MCF 10A (cell line): Measurements from ENCODE around the gene TRPM3. TPM values are rescaled to one million over a fixed set of nuclear protein-coding genes. Genes with fewer than 3 reads are reported as not detected.

ENCODE experiments used
- BruUV-seq: library from RNA; stranded (reverse); fragments of 400-500 nt; replicated peaks from 2 replicates; lab custom pipeline; 2021; lab: Mats Ljungman, UMichigan
- CTCF ChIA-PET: fragments of 300-600 bp; sonication (Branson Sonifier 250); formaldehyde crosslinking; extraction: SDS; loops from one replicate; lab custom pipeline; 2021; ENCODE audit warnings: antibody characterized with exemption, inconsistent platforms; lab: Yijun Ruan, JAX
- POLR2A ChIA-PET: fragments of 300-600, 350-650 bp; sonication (Branson Sonifier 250); formaldehyde crosslinking; extraction: SDS; loops from one replicate; lab custom pipeline; 2020; ENCODE audit warnings: antibody characterized with exemption, inconsistent platforms; lab: Yijun Ruan, JAX
- DNase-seq: peaks from one replicate; pipeline ENCODE4 v3.0.0-alpha.2; 2018; ENCODE audit not compliant: unreplicated experiment
- H3K27ac Mint-ChIP-seq: one replicate; pipeline ENCODE4 v1.8.0; 2022; ENCODE audit warnings: mild to moderate bottlenecking, low read depth, mixed read lengths; ENCODE audit not compliant: unreplicated experiment
- H3K27me3 Mint-ChIP-seq: one replicate; pipeline ENCODE4 v1.8.0; 2022; ENCODE audit warnings: mixed read lengths; ENCODE audit not compliant: insufficient read depth, unreplicated experiment
- H3K36me3 Mint-ChIP-seq: one replicate; pipeline ENCODE4 v1.8.0; 2022; ENCODE audit warnings: mild to moderate bottlenecking, moderate library complexity, mixed read lengths; ENCODE audit not compliant: insufficient read depth, unreplicated experiment
- H3K4me1 Mint-ChIP-seq: one replicate; pipeline ENCODE4 v1.8.0; 2022; ENCODE audit warnings: mixed read lengths; ENCODE audit not compliant: insufficient read depth, unreplicated experiment
- H3K4me3 Mint-ChIP-seq: one replicate; pipeline ENCODE4 v1.8.0; 2022; ENCODE audit warnings: mild to moderate bottlenecking, moderate library complexity, mixed read lengths; ENCODE audit not compliant: unreplicated experiment
- H3K9me3 Mint-ChIP-seq: one replicate; pipeline ENCODE4 v1.8.0; 2022; ENCODE audit warnings: mixed read lengths; ENCODE audit not compliant: unreplicated experiment
- intact Hi-C: fragments of 100-400 bp; cut with micrococcal nuclease; formaldehyde crosslinking; loops from 2 replicates; pipeline ENCODE4 v1.14.1; 2022
- total RNA-seq: library from RNA; stranded (reverse); gene quantifications from 2 replicates; pipeline ENCODE4 v1.2.3, GENCODE V29; 2022
- TF ChIP-seq, protein P1 (sequence below): fragments of 200-600 bp; IDR thresholded peaks from one replicate; pipeline ENCODE4 v1.8.0; 2022; ENCODE audit warnings: antibody characterized with exemption, mild to moderate bottlenecking; ENCODE audit not compliant: unreplicated experiment

TRPM3 gene
- total RNA-seq, 1 experiment from 2014 or later = 0.44 TPM

DNA sequence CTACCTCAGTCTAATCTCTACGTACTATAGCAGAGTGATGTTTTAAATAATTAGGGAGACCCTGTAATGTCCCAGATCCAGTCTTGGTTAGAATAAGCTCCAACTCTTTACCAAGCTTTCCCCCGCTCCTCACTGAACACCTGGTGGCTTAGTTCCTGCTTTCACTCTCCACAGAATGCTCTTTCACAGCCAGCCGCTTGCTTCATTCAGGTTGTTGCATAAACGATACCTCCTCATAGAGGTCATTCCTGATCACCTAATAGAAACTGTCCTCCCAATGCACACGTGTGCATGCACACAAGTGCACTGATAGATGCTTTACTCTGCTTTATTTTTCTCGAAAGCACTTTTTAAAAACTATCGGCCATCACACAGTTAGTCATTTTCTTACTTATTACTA is 298.1 kb downstream of the TRPM3 start:
- no TSS peak for BruUV-seq
- Mint-ChIP-seq H3K36me3 (no peaks in the 10 kb centered on the region), H3K9me3 (no peaks in the 10 kb centered on the region), H3K4me1 (no peaks in the 10 kb centered on the region), H3K4me3 (no peak overlapping the region), H3K27me3 (peaks cover 53% of the 10 kb centered on the region), H3K27ac (no peak overlapping the region)
- intact Hi-C loops = no loop called here
- DNase-seq = no peak
- CTCF ChIA-PET = interaction anchor here (0.6 to 0.7 kb wide), 2 partner anchors 200 to 1053 kb away, joined by 3 to 4 read pairs; no protein-coding TSS in a partner anchor
- TF ChIP-seq, protein P1, sequence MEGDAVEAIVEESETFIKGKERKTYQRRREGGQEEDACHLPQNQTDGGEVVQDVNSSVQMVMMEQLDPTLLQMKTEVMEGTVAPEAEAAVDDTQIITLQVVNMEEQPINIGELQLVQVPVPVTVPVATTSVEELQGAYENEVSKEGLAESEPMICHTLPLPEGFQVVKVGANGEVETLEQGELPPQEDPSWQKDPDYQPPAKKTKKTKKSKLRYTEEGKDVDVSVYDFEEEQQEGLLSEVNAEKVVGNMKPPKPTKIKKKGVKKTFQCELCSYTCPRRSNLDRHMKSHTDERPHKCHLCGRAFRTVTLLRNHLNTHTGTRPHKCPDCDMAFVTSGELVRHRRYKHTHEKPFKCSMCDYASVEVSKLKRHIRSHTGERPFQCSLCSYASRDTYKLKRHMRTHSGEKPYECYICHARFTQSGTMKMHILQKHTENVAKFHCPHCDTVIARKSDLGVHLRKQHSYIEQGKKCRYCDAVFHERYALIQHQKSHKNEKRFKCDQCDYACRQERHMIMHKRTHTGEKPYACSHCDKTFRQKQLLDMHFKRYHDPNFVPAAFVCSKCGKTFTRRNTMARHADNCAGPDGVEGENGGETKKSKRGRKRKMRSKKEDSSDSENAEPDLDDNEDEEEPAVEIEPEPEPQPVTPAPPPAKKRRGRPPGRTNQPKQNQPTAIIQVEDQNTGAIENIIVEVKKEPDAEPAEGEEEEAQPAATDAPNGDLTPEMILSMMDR = no peak
- POLR2A ChIA-PET = interaction anchor here (0.7 kb wide), 1 partner anchor 188 kb away, joined by 3 read pairs; no protein-coding TSS in a partner anchor

DNA sequence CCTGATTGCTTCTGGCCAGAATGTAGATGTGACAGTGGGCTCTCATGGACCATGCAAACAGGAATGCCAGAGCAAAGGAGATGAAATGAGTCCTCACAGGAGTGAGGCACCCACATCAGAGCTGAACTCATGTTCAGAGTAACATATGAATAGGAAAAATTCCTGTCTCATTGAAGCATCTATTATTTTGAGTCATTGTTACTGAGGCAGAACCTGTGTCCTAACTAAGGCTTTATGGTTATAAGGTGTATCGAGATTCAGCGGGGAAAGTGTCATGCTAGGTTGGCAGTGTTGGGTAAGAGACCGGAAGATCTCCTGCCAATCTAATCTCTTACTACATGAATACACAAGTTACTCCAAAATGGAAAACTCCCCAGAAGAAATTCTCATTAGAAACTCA is 304.1 kb downstream of the TRPM3 start:
- BruUV-seq = no TSS peak
- no peak overlapping the region for H3K4me3 Mint-ChIP-seq
- DNase-seq = no peak
- H3K4me1 Mint-ChIP-seq = no peaks in the 10 kb centered on the region
- H3K27me3 Mint-ChIP-seq = peaks cover 8% of the 10 kb centered on the region
- intact Hi-C loops = no loop called here
- TF ChIP-seq, protein P1 = no peak
- H3K36me3 Mint-ChIP-seq = no peaks in the 10 kb centered on the region
- CTCF ChIA-PET = no interaction called here
- H3K9me3 Mint-ChIP-seq = no peaks in the 10 kb centered on the region
- POLR2A ChIA-PET = interaction anchor here (0.6 to 0.7 kb wide), 2 partner anchors 10 to 185 kb away, joined by 3 read pairs; no protein-coding TSS in a partner anchor
- no peak overlapping the region for H3K27ac Mint-ChIP-seq

DNA sequence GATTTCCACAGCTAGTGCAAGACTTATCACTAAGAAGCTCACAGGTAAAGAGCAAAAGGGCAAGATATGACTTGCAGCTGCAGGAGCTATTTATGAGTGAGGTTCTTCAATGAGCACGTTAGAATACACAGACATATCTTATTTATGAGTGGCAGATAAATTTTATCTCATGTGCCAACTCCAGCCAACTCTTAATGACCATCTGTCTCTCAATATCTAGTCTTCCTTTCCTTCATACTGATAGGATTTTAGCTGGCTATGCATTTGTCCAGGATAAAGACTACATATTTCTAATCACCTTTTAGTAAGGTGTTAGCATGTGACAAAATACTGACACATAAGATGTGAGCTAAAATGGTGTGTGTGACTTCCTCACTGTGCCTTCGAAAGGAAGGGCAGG is 304.5 kb downstream of the TRPM3 start:
- no peaks in the 10 kb centered on the region for H3K9me3 Mint-ChIP-seq

DNA sequence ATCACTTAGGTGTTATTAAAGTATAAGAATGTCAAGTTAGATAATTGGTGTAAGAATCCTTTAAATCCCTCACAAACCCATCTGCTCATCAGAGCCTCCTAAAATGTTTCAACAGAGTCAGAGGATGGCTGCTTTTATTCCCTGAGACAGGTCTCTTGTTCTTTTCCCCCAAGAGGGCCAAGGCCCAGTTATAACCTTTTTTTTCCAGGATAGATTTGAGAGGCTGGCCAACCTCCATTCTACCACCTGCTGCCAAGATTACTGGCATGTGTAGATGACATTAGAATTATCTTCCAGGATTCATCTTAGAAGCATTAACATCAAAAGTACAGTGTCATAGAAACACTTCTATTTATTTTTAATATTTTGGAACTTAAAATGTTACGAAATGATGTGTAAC is 305.1 kb downstream of the TRPM3 start:
- Mint-ChIP-seq H3K4me1 (no peaks in the 10 kb centered on the region), H3K9me3 (no peaks in the 10 kb centered on the region), H3K4me3 (no peak overlapping the region), H3K36me3 (no peaks in the 10 kb centered on the region), H3K27ac (no peak overlapping the region), H3K27me3 (no peaks in the 10 kb centered on the region)
- no peak for DNase-seq
- no TSS peak for BruUV-seq
- ChIA-PET CTCF (no interaction called here), POLR2A (no interaction called here)
- TF ChIP-seq, protein P1 = no peak
- intact Hi-C loops = no loop called here

More for the DNA sequence above, 304.5 kb downstream of the TRPM3 start:
- Mint-ChIP-seq H3K36me3 (no peaks in the 10 kb centered on the region), H3K4me3 (no peak overlapping the region), H3K27me3 (peaks cover 4% of the 10 kb centered on the region), H3K4me1 (no peaks in the 10 kb centered on the region), H3K27ac (no peak overlapping the region)
- no TSS peak for BruUV-seq
- intact Hi-C loops = no loop called here
- POLR2A ChIA-PET = interaction anchor here (0.6 to 0.7 kb wide), 2 partner anchors 10 to 185 kb away, joined by 3 read pairs; no protein-coding TSS in a partner anchor
- DNase-seq = no peak
- CTCF ChIA-PET = no interaction called here
- TF ChIP-seq, protein P1 = no peak
